HCT116 (cell line): Measurements from ENCODE around the gene LRRTM3. TPM values are rescaled to one million over a fixed set of nuclear protein-coding genes. Genes with fewer than 3 reads are reported as not detected.

ENCODE experiments used
- ATAC-seq: fragments of 200-7000 bp; cut with Tn5 transposase; 2 replicates; pipeline ENCODE4 v1.9.1; 2020; ENCODE audit warnings: mild to moderate bottlenecking, moderate library complexity
- BruUV-seq: library from RNA; stranded (reverse); fragments of 400-500 nt; replicated peaks from 2 replicates; lab custom pipeline; 2021; lab: Mats Ljungman, UMichigan
- CTCF ChIA-PET: fragments of 300-600 bp; sonication (Branson Sonifier 250); formaldehyde crosslinking; loops from one replicate; lab custom pipeline; 2021; ENCODE audit warnings: antibody characterized with exemption; lab: Charles Lee
- POLR2A ChIA-PET: fragments of 300-600, 350-600 bp; sonication (Branson Sonifier 250); formaldehyde crosslinking; loops from one replicate; lab custom pipeline; 2021; ENCODE audit warnings: antibody characterized with exemption; lab: Charles Lee
- RAD21 ChIA-PET, 2 experiments: fragments of 300-600 bp; sonication (Branson Sonifier 250); formaldehyde crosslinking; loops; one replicate each; lab custom pipeline; 2023; ENCODE audit warnings: low total read pairs in 2 of 2; ENCODE audit not compliant: uncharacterized antibody in 2 of 2, unreplicated experiment in 2 of 2, low non-redundant PET in 1 of 2; lab: Charles Lee
- DNase-seq: peaks from one replicate; pipeline ENCODE4 v3.0.0-alpha.2; 2010; ENCODE audit warnings: low read depth, low spot score
- H2AFZ ChIP-seq: fragments of 200-600 bp; shearing (Covaris generic), sonication (generic); 2 replicates; pipeline ENCODE4 v1.6.1; 2017; ENCODE audit warnings: low read depth, mixed run types, mixed read lengths, antibody characterized with exemption, low read length; ENCODE audit not compliant: poor library complexity, severe bottlenecking
- H3K27ac ChIP-seq: 2 replicates; pipeline ENCODE4 v1.5.1; 2012; ENCODE audit warnings: low read depth, low read length
- H3K27me3 ChIP-seq: fragments of 200-600 bp; sonication (generic); 2 replicates; pipeline ENCODE4 v1.6.1; 2016; ENCODE audit warnings: mixed run types, low read length, mixed read lengths; ENCODE audit not compliant: insufficient read depth
- H3K36me3 ChIP-seq, 2 experiments: fragments of 200-500 bp in 1 of 2; fragments of 200-600 bp in 1 of 2; sonication (Bioruptor generic) in 1 of 2; sonication (generic) in 1 of 2; 2 replicates each; pipeline versions ENCODE4 v1.5.1 to v1.6.1; 2014 to 2016; ENCODE audit warnings: low read length in 2 of 2, inconsistent platforms in 1 of 2, mixed read lengths in 1 of 2, mixed run types in 1 of 2; ENCODE audit not compliant: insufficient read depth in 2 of 2, control insufficient read depth in 1 of 2
- H3K4me1 ChIP-seq, 2 experiments: fragments of 200-600 bp in 1 of 2; sonication (generic) in 1 of 2; 2 replicates each; pipeline versions ENCODE4 v1.5.1 to v1.6.1; 2012 to 2017; ENCODE audit warnings: low read length in 2 of 2, inconsistent platforms in 1 of 2, mild to moderate bottlenecking in 1 of 2, mixed read lengths in 1 of 2, mixed run types in 1 of 2, moderate library complexity in 1 of 2; ENCODE audit not compliant: insufficient read depth in 2 of 2, control insufficient read depth in 1 of 2
- H3K4me2 ChIP-seq: fragments of 200-600 bp; sonication (generic); 2 replicates; pipeline ENCODE4 v1.6.1; 2017; ENCODE audit warnings: mixed run types, low read length, mixed read lengths
- H3K4me3 ChIP-seq, 2 experiments: fragments of 200-600 bp in 1 of 2; sonication (generic) in 1 of 2; replicated peaks in 1 of 2; 2 replicates each; pipeline ENCODE4 v1.5.1; 2011 to 2016; ENCODE audit warnings: low read length in 2 of 2, control low read depth in 1 of 2, low read depth in 1 of 2, mild to moderate bottlenecking in 1 of 2, mixed read lengths in 1 of 2, mixed run types in 1 of 2
- H3K79me2 ChIP-seq: fragments of 200-600 bp; sonication (generic); 2 replicates; pipeline ENCODE4 v1.6.1; 2017; ENCODE audit warnings: mild to moderate bottlenecking, mixed run types, low read length, moderate library complexity, mixed read lengths; ENCODE audit not compliant: insufficient read depth
- H3K9ac ChIP-seq: fragments of 200-600 bp; sonication (generic); 2 replicates; pipeline ENCODE4 v1.6.1; 2016; ENCODE audit warnings: low read length, mixed read lengths
- H3K9me2 ChIP-seq: fragments of 200-600 bp; sonication (generic), shearing (Covaris generic); 2 replicates; pipeline ENCODE4 v1.6.1; 2017; ENCODE audit warnings: mixed run types, mild to moderate bottlenecking, moderate library complexity; ENCODE audit not compliant: insufficient read depth
- H3K9me3 ChIP-seq, 2 experiments: fragments of 200-500 bp in 1 of 2; fragments of 200-600 bp in 1 of 2; sonication (Bioruptor generic) in 1 of 2; sonication (generic) in 1 of 2; 2 replicates each; pipeline ENCODE4 v1.6.1; 2014 to 2017; ENCODE audit warnings: low read length in 2 of 2, mixed read lengths in 2 of 2, inconsistent platforms in 1 of 2, low read depth in 1 of 2, mild to moderate bottlenecking in 1 of 2, mixed run types in 1 of 2, moderate library complexity in 1 of 2; ENCODE audit not compliant: control insufficient read depth in 1 of 2, insufficient read depth in 1 of 2
- H4K20me1 ChIP-seq: fragments of 200-600 bp; sonication (generic), shearing (Covaris generic); 2 replicates; pipeline ENCODE4 v1.6.1; 2017; ENCODE audit warnings: mixed run types, mild to moderate bottlenecking, moderate library complexity; ENCODE audit not compliant: insufficient read depth
- EGR1 ChIP-seq: IDR thresholded peaks from 2 replicates; pipeline ENCODE4 v1.6.1; 2012; ENCODE audit warnings: low read depth
- EZH2 ChIP-seq: fragments of 200-600 bp; sonication (generic); IDR thresholded peaks from 2 replicates; pipeline ENCODE4 v1.6.1; 2017; ENCODE audit warnings: antibody characterized with exemption, mixed run types
- EZH2phosphoT487 ChIP-seq: fragments of 200-600 bp; IDR thresholded peaks from 2 replicates; pipeline ENCODE4 v1.6.1; 2018; ENCODE audit warnings: antibody characterized with exemption, borderline replicate concordance
- POLR2A ChIP-seq: IDR thresholded peaks from 2 replicates; pipeline ENCODE4 v1.7.0; 2011; ENCODE audit warnings: borderline replicate concordance; ENCODE audit not compliant: insufficient read depth, insufficient read length; ENCODE audit errors: extremely low read depth
- POLR2AphosphoS5 ChIP-seq: IDR thresholded peaks from 2 replicates; pipeline ENCODE4 v1.6.1; 2011; ENCODE audit warnings: mild to moderate bottlenecking, low read depth, low read length, moderate library complexity
- TCF7L2 ChIP-seq: IDR thresholded peaks from 2 replicates; pipeline ENCODE4 v1.7.0; 2011; ENCODE audit warnings: borderline replicate concordance, inconsistent platforms; ENCODE audit not compliant: insufficient read depth, insufficient read length; ENCODE audit errors: extremely low read depth
- ZFX ChIP-seq: fragments of 450-650 bp; IDR thresholded peaks from 2 replicates; pipeline ENCODE4 v1.6.1; 2017
- ZNF274 ChIP-seq: fragments of 200-500 bp; sonication (Bioruptor generic); IDR thresholded peaks from 2 replicates; pipeline ENCODE4 v1.6.1; 2014; ENCODE audit warnings: mild to moderate bottlenecking, low read depth, low read length, inconsistent platforms
- intact Hi-C: fragments of 100-400 bp; cut with micrococcal nuclease; formaldehyde crosslinking; loops from 2 replicates; pipeline ENCODE4 v1.10.0; 2022
- total RNA-seq: library from RNA; stranded (reverse); gene quantifications from one replicate; pipeline ENCODE4 v1.2.1, GENCODE V29; 2021; ENCODE audit not compliant: unreplicated experiment
- TF ChIP-seq, protein P1 (sequence below): IDR thresholded peaks from 2 replicates; pipeline ENCODE4 v1.6.1; 2012; ENCODE audit warnings: low read depth

The LRRTM3 gene
- total RNA-seq, 1 experiment from 2014 or later, result not detected

GRCh38 chr10:66996996-66997395, 71.2 kb downstream of the LRRTM3 start:
- RAD21 ChIA-PET, result no interaction called here
- Histone ChIP-seq H3K9me3 (no peaks in the 10 kb centered on the region), H3K36me3 (no peaks in the 10 kb centered on the region), H3K4me2 (no peak overlapping the region), H4K20me1 (no peaks in the 10 kb centered on the region), H3K27ac (no peak overlapping the region), H3K27me3 (no peaks in the 10 kb centered on the region), H2AFZ (no peak overlapping the region), H3K79me2 (no peaks in the 10 kb centered on the region), H3K9ac (no peak overlapping the region), H3K9me2 (no peaks in the 10 kb centered on the region)
- intact Hi-C loops, result no loop called here
- DNase-seq (no peak), ATAC-seq (no peak)
- no TSS peak for BruUV-seq
- CTCF ChIA-PET, result no interaction called here
- POLR2A ChIA-PET, result no interaction called here
- TF ChIP-seq TCF7L2, result no peak
- TF ChIP-seq POLR2AphosphoS5, result no peak
- TF ChIP-seq POLR2A, result no peak
- no peak for TF ChIP-seq EZH2
- no peak for TF ChIP-seq EZH2phosphoT487
- no peak for TF ChIP-seq ZNF274
- no peak for TF ChIP-seq EGR1
- TF ChIP-seq ZFX, result no peak
- TF ChIP-seq, protein P1, sequence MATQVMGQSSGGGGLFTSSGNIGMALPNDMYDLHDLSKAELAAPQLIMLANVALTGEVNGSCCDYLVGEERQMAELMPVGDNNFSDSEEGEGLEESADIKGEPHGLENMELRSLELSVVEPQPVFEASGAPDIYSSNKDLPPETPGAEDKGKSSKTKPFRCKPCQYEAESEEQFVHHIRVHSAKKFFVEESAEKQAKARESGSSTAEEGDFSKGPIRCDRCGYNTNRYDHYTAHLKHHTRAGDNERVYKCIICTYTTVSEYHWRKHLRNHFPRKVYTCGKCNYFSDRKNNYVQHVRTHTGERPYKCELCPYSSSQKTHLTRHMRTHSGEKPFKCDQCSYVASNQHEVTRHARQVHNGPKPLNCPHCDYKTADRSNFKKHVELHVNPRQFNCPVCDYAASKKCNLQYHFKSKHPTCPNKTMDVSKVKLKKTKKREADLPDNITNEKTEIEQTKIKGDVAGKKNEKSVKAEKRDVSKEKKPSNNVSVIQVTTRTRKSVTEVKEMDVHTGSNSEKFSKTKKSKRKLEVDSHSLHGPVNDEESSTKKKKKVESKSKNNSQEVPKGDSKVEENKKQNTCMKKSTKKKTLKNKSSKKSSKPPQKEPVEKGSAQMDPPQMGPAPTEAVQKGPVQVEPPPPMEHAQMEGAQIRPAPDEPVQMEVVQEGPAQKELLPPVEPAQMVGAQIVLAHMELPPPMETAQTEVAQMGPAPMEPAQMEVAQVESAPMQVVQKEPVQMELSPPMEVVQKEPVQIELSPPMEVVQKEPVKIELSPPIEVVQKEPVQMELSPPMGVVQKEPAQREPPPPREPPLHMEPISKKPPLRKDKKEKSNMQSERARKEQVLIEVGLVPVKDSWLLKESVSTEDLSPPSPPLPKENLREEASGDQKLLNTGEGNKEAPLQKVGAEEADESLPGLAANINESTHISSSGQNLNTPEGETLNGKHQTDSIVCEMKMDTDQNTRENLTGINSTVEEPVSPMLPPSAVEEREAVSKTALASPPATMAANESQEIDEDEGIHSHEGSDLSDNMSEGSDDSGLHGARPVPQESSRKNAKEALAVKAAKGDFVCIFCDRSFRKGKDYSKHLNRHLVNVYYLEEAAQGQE, result no peak
- TF ChIP-seq, all 23 proteins: peak for 0
- Histone ChIP-seq H3K4me1 (no peaks in the 10 kb centered on the region), H3K4me3 (no peak overlapping the region)
